CD4-positive, alpha-beta T cell treated with Interleukin-1 beta for 1 hour (primary cell): ENCODE measurements around the gene UNC119B.

Experiments used
- DNase-seq, 2 donors: peaks; one replicate each; pipeline ENCODE4 v3.0.0-alpha.2; 2020 to 2022

Gene UNC119B

DNA sequence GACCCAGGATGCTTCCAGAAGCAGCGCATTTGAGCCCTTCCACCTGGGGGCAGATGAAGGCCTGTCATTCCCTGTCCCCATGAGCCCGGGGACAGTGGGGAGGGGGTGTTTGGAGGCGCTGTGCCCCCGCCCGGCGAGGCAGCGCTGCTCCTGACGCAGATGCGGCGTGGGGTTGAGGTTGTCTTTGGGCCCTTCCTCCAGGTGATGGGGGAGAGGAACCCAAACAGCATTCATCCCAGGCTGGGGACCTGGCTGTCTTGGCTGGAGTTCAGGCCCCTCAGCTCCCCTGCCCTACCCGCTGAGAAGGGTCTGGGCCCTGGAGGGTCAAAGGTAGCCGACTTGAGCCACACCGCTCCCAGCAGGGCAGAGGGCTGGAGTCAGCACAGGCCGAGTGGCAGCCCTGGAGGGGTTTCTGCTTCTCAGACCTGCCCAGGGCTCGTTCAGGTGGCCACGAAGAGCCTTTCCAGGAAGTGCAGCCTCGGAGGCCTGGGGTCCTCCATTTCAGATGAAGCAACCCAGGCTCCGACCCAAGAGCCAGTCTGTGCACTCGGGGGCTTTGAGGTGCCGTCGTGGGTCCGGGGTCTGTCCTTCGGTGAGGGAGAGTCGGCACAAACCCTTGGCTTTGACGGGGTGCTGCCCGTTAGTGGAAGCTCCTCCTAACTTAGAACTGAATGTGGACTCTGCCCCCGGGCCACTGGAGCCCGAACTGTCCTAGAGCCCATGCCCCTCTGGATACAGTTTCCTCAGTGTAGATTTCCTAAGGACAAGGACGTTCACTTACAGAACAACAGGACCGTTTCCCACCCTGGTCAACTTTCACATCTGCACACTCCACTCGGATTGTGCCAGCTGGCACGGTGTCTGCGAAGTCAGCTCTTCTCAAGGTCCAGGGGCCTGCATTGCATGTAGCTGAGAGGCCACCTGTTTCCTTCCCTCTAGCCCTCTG lies 31.5 kb downstream of the UNC119B start:
- DNase-seq = no peak

DNA sequence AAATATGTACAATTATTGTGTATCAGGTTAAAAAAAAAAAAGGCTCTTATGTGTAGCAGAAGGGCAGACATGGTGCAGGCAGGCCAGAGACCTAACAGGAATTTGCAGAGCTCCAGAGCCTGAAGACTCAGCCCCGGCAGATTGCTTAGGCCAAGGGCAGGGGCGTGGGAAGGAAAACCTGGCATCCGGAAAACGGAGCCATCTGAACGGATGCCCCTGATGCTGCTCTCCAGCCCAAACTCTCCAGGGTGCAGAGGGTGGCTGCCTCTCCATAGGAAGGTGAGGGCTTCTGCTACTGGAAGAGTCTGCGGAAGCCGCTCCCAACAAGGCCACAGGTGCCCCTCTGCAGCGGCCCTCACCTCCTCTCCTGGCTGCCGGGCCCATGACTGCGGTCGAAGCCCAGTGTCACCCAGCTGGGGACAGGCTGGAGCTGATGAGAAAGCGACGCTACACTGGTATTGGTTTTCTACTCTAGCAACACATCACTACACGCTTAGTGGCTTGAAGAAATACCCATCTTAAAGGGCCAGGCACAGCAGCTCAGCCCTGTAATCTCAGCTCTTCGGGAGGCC lies 34.8 kb downstream of the UNC119B start:
- DNase-seq = no peak

DNA sequence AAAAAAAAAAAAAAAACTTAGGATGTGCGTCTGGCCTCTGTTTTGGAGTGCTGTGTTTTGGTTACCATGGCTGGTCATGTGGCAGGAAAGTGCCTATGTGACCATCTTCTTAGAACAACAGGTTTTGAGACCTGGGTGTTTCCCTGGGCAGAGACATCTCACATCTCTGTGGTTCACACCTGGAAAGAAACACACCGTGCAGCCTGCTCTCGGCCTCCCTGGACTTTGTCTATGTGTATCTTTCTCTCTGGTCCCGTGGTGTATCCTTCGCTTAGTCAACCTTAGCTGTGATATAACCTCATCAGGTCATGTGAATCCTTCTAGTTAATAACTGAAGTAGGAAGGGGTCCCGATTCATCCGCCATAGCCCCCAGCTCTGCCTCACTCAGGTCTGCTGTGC lies 38.0 kb downstream of the UNC119B start:
- no peak for DNase-seq

DNA sequence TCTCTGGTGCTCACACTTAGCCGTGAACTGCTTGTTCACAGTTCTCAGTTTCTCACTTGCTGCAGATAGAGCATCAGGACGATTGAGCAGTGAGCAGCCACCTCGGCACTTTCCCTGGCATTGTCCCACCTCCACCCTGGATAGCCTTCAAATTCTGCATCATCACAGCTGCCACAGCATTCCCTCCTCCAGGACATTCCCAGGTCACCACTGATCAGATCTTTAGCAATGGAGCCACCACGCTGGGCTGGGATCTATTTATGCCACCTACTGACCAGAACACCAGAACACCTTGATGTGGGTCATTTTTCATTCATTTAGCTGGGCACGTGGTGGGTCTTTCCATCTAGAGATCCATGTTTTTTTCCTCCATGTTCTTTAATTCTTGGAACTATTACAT lies 39.0 kb downstream of the UNC119B start:
- no peak for DNase-seq

DNA sequence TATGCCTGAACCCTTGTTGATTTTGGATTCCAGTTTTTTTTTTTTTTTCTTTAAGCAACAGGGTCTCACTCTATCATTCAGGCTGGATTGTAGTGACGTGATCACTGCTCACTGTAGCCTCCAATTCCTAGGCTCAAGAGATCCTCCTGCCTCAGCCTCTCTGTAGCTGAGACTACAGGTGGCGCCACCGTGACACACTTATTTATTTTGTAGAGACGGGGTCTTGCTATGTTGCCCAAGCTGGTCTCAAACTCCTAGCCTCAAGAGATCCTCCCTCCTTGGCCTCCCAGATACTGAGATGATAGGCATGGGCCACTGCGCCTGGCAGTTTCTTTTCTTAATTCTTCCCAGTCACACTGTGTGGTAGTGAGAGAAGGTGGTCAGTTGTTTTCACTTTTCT lies 40.5 kb downstream of the UNC119B start:
- no peak for DNase-seq

DNA sequence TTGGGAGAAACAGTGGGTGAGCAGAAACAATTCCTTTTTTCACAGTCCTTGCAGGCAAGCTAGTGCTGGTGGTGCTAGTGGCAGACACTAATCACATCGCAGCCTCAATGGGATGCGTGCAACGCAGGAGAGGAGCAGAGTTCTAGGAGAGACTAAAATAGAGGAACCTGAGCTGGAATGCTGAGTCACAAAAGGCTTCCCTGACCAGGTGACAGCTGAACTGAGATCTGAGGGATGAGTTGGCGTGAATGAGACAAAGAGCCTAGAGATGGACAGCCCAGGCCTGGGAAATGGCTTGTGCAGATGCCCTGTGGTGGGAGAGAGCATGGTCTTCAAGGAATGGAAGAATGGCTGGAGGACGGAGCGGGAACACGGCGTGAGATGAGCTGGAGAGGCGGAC lies 41.1 kb downstream of the UNC119B start:
- no peak for DNase-seq

DNA sequence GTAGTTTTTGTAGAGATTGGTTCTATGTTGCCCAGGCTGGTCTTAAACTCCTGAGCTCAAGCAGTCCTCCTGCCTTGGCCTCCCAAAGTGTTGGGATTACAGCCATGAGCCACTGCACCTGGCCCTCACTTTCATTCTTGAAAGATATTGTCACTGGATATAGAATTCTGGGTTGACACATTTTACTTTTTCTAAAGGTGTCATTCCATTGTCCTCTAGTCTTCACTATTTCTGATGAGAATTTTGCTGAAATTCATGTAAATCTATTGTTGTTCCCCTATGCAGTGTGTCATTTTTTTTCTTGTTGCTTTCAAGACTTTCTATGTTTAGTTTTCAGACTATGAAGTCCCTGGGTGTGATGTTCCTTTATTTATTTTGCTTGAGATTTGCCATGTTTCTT lies 44.5 kb downstream of the UNC119B start:
- DNase-seq = no peak

DNA sequence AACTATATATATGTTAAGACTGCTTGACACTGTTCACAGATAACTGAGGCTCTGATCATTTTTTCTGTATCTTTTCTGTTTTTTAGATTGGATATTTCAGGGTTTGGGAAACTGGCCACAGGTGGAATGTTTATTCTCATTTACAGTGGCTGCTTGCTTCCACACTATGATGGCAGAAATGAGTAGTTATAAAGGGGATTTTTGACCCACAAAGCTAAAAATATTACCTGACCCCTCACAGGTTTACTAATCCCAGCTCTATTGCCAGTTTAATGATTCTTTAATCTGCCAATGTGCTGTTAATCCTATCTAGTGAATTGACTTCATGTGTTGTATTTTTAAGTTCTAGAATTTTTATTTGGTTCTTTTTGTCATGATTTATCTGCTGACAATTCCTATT lies 45.0 kb downstream of the UNC119B start:
- no peak for DNase-seq

DNA sequence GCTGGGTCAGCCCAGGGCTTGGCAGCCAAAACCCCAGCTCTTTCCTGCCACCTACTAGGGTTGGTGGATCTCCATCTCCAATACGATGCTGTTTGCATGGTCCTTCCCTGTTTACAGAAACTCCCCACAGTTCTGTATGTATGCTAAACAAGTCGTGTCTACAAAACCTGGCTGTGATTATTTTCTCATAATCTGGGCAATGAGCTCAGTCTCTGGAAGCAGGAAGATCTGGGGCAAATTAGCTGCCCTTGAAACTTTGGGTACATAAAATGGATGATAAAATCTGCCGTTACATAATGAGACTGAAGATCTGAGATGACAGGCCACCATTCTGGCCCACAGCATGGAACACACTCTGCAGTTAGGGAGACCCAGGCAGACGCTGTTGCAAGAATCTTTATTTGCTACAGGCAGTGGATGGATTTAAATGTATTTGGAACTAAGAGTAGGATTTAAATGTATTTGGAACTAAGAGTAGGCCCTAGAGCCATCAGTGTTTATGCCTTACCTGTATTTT lies 47.0 kb downstream of the UNC119B start:
- DNase-seq = no peak

DNA sequence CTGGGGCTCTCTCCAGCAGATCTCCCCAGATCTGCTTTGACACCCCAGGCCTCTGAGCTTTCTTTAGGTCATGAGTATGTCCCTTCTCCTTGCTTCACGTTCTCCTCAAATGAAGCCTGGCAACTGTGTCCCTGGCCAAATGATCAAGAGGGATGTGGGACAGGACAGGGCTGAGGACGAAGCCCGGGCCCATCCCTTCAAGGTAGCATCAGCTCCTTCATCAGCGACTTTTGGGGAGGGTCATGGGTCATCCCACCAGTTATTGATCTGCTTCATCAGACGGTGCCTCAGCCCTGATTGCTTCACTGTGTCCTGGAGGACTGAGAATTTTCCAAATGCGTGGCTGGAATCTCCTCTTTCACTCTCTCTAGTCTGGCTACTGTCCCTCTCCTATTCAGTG lies 47.7 kb downstream of the UNC119B start:
- DNase-seq = no peak

DNA sequence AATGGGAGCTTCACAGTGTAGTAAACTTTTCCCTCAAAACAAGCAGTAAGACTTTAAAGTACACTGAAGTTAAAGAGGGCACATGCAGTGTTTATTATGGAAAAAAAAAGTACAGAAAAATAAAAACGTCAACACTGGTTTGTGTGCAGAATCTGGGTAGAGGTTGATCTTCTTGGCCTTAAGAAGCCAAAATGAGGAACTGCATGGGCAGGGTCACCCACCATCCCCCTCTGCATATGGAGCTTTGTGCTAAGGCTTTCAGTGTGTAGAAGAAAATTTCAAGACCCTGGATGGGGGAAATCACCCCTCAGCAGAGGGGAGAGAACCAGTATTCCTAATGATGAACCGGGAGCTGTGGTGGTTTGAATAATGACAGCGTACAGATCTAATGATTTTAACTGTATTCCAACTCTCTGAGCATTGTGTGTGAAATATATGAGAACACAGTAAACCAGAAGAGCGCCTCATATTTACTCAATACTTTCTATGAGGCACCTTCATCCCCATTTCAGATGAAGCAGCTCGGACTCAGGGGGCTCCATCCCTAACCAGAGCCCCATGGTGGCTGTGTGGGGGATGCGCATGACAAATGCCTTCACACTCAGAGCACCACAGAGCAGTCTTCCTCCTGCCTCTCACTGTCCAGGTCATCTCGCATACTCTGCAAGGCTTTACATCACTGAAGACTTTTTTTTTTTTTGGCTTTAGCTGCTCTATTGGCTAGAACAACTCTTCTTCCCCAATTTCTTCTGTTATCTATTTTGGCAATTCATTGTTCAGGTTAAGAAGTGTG lies 48.7 kb downstream of the UNC119B start:
- DNase-seq = no peak

DNA sequence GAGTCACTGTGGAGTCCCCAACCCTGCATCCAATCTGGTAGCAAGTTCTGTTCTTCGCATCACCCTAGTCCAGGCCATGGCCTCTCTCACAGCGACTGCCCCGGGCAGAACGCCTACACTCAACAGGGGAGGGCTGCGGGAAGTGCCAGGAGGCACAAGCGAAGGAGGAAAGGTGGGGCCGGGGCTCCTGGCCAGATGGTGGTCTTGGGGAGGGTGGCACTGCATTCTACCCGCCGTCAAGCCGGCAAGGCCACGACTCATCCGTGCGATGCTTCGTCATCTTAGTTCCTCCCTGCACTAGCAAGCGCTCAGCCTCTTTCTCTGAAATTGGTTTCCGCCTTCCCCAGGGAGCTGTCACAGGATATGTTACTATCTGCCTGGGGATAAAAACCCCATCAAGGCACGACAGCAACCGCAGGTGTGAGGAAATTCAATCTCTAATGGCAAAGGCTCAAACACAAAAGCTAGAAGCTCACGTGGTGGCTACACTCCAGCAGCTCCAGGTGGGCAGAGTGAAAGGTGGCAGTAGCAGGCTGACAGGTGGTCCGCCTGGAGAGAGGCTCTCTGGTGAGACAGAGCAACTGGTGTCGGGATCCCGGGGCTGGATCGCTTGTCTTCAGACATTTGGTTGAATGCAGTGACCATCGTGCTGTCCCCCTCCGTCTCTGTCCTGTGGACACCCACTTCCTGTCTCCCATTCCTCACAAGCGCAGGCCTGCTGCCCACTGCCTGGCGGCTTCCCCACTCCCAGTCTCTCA lies 49.5 kb downstream of the UNC119B start:
- DNase-seq = no peak

DNA sequence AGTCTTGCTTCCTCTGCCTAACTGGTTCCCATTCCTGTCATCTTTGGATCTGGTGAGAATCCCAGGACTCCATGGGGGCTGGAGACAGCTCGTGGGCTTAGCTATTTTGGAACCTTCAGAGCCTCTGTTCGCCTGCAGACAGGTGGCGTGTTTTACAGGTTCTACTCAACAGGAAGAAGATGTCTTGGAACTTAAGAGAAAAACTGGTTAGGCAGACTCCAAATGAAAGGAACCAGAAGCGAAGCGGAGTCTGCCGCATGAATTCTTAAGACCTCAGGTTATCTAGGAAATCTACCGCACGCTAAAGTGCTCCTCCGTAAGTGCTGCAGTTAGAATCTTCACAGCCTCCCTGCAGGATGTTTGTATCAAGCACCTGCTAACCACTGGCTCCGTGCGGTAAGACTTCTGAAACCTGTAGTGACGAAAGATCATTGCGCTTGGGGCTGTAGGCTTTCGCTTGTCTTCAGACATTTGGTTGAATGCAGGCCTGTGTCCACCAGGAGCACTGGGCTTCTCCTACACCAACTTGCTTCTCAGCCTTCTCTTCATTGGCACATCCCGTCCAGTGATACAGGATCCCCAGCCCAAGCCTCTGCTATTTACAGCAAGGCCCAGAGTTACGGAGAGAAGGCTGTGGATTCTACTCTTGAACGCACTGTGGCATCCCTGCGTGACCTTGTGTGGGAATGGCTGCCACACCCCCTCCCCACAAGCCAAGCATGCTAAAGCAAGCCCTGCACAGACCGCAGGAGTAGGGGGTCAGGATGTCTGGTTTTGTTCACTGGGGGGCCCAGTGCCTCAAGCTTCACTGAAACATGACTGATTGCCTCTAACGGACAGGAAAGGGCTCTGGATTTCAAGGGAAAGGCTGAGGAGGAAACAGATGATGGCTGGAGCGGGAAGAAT lies 50.3 kb downstream of the UNC119B start:
- peak; percentile 16 to 22 for DNase-seq

DNA sequence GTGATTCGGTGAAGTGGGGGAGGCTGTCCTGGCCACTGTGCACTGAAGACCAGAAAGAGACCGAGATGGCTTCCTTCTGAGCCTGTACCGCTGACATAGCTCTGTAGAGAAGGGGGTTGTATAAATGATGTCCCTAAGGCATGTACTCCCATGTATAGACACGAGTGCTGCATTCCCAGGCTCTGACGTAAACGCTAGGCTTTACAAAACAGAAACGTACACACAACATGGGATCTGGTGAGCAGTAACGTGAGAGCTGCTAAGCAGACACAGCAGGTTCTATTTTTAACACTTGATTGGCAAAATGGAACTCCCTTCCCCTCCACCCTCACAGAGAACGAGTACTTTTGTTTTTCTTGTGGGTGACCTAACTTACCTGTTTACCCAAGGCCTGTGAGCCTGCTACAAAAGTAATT lies 51.3 kb downstream of the UNC119B start:
- no peak for DNase-seq

DNA sequence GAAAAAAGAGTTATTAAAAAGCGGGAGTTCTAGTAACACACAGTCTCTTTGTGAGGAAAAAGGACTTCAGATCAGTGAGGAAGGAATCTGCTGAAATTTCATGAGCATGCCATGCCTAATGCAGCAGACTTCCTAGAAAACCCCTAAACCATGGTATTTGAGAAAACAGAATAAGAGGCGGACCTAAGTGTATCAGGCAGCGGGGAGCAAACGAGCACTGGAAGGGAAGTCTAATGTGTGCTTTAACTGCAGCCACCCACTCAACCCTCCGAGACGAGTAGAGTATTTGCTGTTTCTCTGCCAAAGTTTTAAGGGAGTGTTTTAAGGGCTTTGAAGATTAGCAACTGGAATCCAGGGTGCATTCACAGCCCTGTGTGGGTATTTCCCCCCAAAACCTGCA lies 51.8 kb downstream of the UNC119B start:
- DNase-seq = no peak

DNA sequence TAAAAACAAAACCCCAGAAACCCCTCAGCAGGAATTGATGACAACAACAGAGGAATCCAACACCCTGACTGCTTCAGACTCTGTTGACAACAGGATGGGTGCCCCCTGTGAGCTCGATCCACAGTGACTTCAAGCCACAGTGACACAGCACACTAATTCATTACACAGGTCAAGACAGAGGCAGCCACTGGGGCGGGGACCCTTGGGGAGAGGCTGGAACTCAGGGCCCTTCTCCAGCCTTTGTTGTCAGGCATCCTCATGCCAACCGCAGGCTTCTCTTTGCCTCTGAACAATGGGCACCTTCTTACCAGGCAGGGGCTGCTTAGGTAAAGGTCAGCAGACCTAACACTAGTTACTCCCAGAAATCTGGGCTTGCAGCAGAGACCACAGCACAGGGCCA lies 53.0 kb downstream of the UNC119B start:
- no peak for DNase-seq

DNA sequence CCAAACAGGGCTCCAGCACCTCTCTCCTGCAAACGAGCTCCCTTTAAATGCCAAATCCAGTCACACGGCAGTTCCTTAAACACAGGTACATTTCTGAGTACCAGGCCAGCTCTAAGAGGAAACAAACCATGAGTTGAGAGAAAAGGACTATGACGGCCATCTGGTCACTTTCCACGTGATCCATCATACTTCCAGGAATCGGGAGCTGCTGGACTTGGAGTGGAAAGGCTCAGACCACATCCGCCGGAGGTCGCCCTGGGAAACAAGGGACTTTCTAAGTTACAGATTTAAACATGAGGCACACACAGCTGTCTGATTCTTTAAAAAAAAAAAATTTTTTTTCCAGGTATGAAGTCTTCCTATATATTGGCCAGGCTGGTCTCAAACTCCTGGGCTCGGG lies 54.6 kb downstream of the UNC119B start:
- DNase-seq = no peak

DNA sequence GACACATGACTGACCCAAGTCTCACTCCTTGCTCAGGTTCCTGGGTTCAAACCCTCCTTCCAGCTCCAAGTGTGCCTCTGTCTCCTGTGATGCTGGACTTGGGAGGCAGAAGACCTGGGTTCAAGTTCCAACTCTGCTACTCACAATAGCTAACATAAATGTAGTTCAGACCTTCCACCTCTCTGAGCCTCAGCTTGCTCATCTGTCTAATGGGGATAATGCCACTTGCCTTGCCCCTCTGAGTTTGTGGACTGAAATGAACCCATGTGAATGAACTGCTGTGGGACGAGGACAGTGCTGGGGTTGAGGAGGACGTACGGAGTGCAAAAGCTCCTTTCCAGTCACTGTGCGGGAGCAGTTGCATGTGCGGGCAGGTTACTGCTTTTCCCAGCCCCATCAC lies 56.3 kb downstream of the UNC119B start:
- DNase-seq = no peak

DNA sequence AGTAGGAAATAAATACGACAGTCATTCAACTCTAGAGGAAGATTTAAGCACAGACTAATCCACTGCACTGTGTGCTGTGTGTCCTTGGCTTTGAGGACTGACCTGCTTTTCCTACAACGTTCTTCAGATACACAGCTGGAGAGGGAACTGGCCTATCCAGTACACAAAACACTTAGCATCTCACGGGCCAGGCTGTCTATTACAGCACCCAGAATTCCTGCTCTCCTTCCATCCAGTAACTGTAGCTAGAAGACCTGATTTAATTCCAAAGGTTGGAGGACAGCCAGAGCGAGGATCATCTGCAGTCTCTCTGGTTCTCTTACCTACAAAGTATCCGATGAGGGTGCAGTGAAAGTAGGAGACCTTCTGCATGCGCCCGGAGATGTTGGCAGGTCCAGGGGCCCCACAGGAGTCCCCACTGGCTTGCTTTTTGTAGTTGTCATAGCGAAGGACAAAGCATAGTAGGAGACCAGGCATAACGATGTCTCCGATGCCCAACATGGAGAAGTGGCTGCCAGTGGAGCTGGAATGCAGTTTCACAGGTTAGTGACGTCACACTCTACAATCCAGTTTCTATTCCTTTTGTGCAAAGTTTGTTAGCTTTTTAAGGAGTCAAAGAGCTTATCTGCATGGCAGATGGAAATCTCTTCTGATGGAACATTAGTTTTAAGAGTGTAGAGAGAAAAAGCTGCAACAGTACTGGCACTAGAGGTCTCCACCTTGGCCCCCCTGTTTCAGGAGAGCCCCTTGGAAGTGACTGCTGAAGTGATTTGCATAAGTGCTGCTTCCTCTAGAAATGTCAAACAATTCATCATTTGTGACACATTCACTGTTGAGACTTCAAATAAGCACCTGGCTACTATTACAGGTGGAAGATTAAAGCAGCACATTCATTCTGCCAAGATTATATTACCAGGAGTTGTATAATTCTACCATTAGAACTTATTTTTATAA lies 57.1 kb downstream of the UNC119B start:
- no peak for DNase-seq

DNA sequence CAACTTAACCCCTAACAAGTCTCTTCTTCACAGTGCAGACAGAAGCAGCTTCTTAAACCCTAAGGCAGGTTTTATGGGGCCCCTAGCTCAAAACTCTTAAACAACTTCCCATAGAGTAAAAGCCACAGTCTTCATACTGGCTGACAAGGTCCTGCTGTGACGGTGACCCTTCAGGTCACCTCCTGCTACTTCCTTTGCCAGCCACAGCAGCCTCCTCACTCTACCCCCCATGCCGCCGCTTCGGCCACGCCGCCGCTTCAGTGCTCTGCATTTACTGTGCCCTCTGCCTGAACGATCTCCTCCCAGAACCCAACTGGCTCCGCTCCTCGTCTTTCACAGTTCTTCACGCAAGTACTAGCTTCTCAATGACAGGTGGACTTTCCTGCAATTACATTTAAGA lies 60.8 kb downstream of the UNC119B start:
- DNase-seq = no peak
